HCEC 1CT (cell line): ENCODE measurements around the gene AAMP.
"Not testable (repeated sequence)": the region's sequence is repeated elsewhere in the genome, so short reads cannot be mapped to it uniquely, and the experiment has no call there.

Experiments
- DNase-seq: peaks from one replicate; pipeline ENCODE4 v3.0.0-alpha.2; 2017

AAMP gene

GRCh38 chr2:218269900-218270720, at the start of gene AAMP, which contains the start of gene PNKD:
AAMP (minus strand) TSS chr2:218270137; CDS start chr2:218270086, 51 bp downstream.
PNKD (plus strand) TSS chr2:218270519; CDS start chr2:218270536, 17 bp downstream.
- peak; percentile 99 for DNase-seq

- DNase-seq, result no peak
Observed at GRCh38 chr2:218318241-218318640, 48.3 kb upstream of the AAMP start.

GRCh38 chr2:218317835-218318234, 47.9 kb upstream of the AAMP start:
- no peak for DNase-seq

GRCh38 chr2:218317303-218317630, 47.3 kb upstream of the AAMP start:
- no peak for DNase-seq

- DNase-seq, result no peak
Observed at GRCh38 chr2:218315397-218315796, 45.5 kb upstream of the AAMP start.

- DNase-seq, result not testable (repeated sequence)
Observed at GRCh38 chr2:218314764-218315163, 44.8 kb upstream of the AAMP start.

- DNase-seq, result no peak
Observed at GRCh38 chr2:218313356-218313755, 43.4 kb upstream of the AAMP start.

GRCh38 chr2:218312267-218312756, 42.4 kb upstream of the AAMP start:
- DNase-seq, result no peak

GRCh38 chr2:218311541-218312266, 41.8 kb upstream of the AAMP start:
- not testable (repeated sequence) for DNase-seq

- no peak for DNase-seq
Observed at GRCh38 chr2:218310853-218311540, 41.1 kb upstream of the AAMP start.

GRCh38 chr2:218307415-218308090, 37.6 kb upstream of the AAMP start:
- DNase-seq, result no peak

GRCh38 chr2:218306184-218306920, 36.4 kb upstream of the AAMP start:
- no peak for DNase-seq

GRCh38 chr2:218305383-218305782, 35.4 kb upstream of the AAMP start:
- DNase-seq, result no peak

GRCh38 chr2:218301176-218301819, 31.4 kb upstream of the AAMP start:
- peak; percentile 76 for DNase-seq

- no peak for DNase-seq
Observed at GRCh38 chr2:218300141-218300540, 30.2 kb upstream of the AAMP start.

- DNase-seq, result no peak
Observed at GRCh38 chr2:218298314-218298875, 28.5 kb upstream of the AAMP start.

GRCh38 chr2:218296847-218297246, 26.9 kb upstream of the AAMP start:
- no peak for DNase-seq

- no peak for DNase-seq
Observed at GRCh38 chr2:218296200-218296599, 26.3 kb upstream of the AAMP start.

GRCh38 chr2:218295029-218295428, 25.1 kb upstream of the AAMP start:
- DNase-seq, result no peak

GRCh38 chr2:218294430-218295022, 24.6 kb upstream of the AAMP start:
- DNase-seq, result no peak
